Heart right ventricle (tissue), 16 donors: ENCODE results near the gene BFAR. TPM values are rescaled to one million over a fixed set of nuclear protein-coding genes. Genes with fewer than 3 reads are reported as not detected.

Experiments
- ATAC-seq, 8 donors: fragments of 200-7000 bp; cut with Tn5 transposase; one replicate each; pipeline ENCODE4 v1.9.1; 2020; ENCODE audit warnings: mild to moderate bottlenecking in 8 of 8, moderate library complexity in 8 of 8, moderate number of reproducible peaks in 1 of 8
- DNase-seq, 2 donors: peaks; one replicate each; pipeline ENCODE4 v3.0.0-alpha.2; 2020
- H3K27ac ChIP-seq, 10 donors: fragments of 200-600 bp; sonication (generic) in 2 of 10; one replicate each; pipeline versions ENCODE4 v1.5.0 to v1.8.0; 2020 to 2022; ENCODE audit warnings: mild to moderate bottlenecking in 3 of 10
- H3K27me3 ChIP-seq, 7 donors: fragments of 200-600 bp; one replicate each; pipeline ENCODE4 v1.8.0; 2021 to 2022; ENCODE audit warnings: mild to moderate bottlenecking in 2 of 7
- H3K36me3 ChIP-seq, 9 donors: fragments of 200-600 bp; sonication (generic) in 1 of 9; one replicate each; pipeline versions ENCODE4 v1.5.0 to v1.8.0; 2020 to 2022; ENCODE audit warnings: mild to moderate bottlenecking in 2 of 9
- H3K4me1 ChIP-seq, 9 donors: fragments of 200-600 bp; sonication (generic) in 1 of 9; one replicate each; pipeline versions ENCODE4 v1.5.0 to v1.8.0; 2020 to 2022; ENCODE audit warnings: mild to moderate bottlenecking in 4 of 9
- H3K4me3 ChIP-seq, 10 donors: fragments of 200-600 bp; sonication (generic) in 2 of 10; one replicate each; pipeline versions ENCODE4 v1.5.0 to v1.8.0; 2020 to 2022; ENCODE audit warnings: mild to moderate bottlenecking in 7 of 10, moderate library complexity in 2 of 10
- H3K9me3 ChIP-seq, 11 donors: fragments of 200-600 bp in 10 of 11; sonication (generic) in 2 of 11; one replicate each; pipeline versions ENCODE4 v1.5.0 to v1.8.0; 2013 to 2022; ENCODE audit warnings: mild to moderate bottlenecking in 2 of 11, control low read depth in 1 of 11, moderate library complexity in 1 of 11
- WGBS, 2 donors: extraction: QIAGEN DNeasy Blood & Tissue Kit; methylation state at CpG; one replicate each; pipeline ENCODE4 v1.1.7; 2013; ENCODE audit warnings: inconsistent platforms in 1 of 2; 5-methylcytosine and 5-hydroxymethylcytosine counted together
- intact Hi-C, 10 donors: fragments of 100-400 bp; cut with DNase I; formaldehyde crosslinking; loops; one replicate each; pipeline versions ENCODE4 v1.11.1 to v1.14.2; 2022
- polyA plus RNA-seq, 2 donors: library from polyadenylated mRNA; stranded (reverse); fragments of 200-250 nt; gene quantifications; one replicate each; pipeline ENCODE4 v1.2.3, GENCODE V29; 2013
- total RNA-seq, 10 donors: library from RNA; stranded (reverse); fragmentation: NEBNext Ultra II Directional in 3 of 10; extraction: Animal tissue kit (Norgen Biotek cat#: 25700) in 3 of 10; gene quantifications; one replicate each; pipeline versions ENCODE4 v1.2.1 to v1.2.4, GENCODE V29; 2021 to 2023
- TF ChIP-seq, protein P1 (sequence below), 9 donors: fragments of 200-600 bp; sonication (generic) in 2 of 9; IDR thresholded peaks; one replicate each; pipeline versions ENCODE4 v1.5.0 to v1.8.0; 2021 to 2022; ENCODE audit warnings: antibody characterized with exemption in 9 of 9, mild to moderate bottlenecking in 5 of 9, moderate library complexity in 1 of 9
- donor health status: Arrhythmogenic right ventricular cardiomyopathy.
- donor health status: ischemic (EF 13 %, LVEDD 7.1; RV severe dilation, severe dysfunction).
- donor health status: healthy with polysubstance abuse.
- donor health status: DM: no; HTN: yes; CAD: no.
- donor health status: DM: no; HTN: no; CAD: no.
- donor health status: ischemic (EF 25% LVEDD 6.9; RV normal size, moderate dysfunction).
- donor health status: ischemic (EF 25% LVEDD 5.7; RV mildly dilated, moderate dysfunction).
- donor health status: healthy.
- donor health status: DM: yes; HTN: yes; CAD: no.
- donor health status: Ischemic cardiomyopathy.
- donor health status: ischemic (EF 35%, LVEDD 5.7; RV mildly dilated, moderate dysfunction).
- donor health status: nonischemic (EF 11% LVEDD 7.7; RV severe dilation, severe dysfunction).
- donor health status: DM: yes; HTN: yes; CAD: no.
- donor health status: PGD.
- donor health status: ischemic (EF 29% LVEDD 5.4; RV normal size, mild dysfunction).
- donor health status: nonischemic (EF 23%, LVEDD 6.1; RV moderate dilation, normal function).

Gene BFAR
- total and polyA plus RNA-seq, 12 donors = 21.7 to 42.5 (median 34.9) TPM

DNA sequence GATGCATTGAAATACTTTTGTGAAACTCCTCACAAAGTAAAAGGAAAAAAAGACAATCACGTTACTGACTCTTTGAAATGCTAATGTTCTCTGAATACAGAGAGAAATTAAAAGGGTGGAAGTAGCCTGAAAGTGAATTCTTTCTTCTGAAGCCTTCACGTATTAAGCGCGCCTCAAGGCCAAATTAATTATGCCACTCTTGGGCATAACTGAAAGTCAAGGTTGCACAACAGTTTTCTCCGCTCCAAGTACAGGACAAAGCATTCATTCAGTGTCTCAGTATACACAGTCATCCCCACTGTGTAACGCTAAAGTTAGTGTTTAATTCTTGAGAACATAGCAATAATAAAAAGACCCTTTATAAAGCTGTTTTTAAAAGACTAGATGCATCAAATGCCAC lies 24.1 kb upstream of the BFAR start:
- intact Hi-C loops = no loop called here
- H3K27me3 ChIP-seq = no peaks in the 10 kb centered on the region
- no peaks in the 10 kb centered on the region for H3K9me3 ChIP-seq
- H3K27ac ChIP-seq = no peak overlapping the region
- no peak for DNase-seq
- no peak for ATAC-seq
- no peaks in the 10 kb centered on the region for H3K4me1 ChIP-seq
- WGBS, 2 donors = 90 to 95% methylated on average over 6 of the region's 6 CpGs
- peaks cover 0 to 100% (median 74%) of the 10 kb centered on the region in 9 donors for H3K36me3 ChIP-seq
- TF ChIP-seq, protein P1, sequence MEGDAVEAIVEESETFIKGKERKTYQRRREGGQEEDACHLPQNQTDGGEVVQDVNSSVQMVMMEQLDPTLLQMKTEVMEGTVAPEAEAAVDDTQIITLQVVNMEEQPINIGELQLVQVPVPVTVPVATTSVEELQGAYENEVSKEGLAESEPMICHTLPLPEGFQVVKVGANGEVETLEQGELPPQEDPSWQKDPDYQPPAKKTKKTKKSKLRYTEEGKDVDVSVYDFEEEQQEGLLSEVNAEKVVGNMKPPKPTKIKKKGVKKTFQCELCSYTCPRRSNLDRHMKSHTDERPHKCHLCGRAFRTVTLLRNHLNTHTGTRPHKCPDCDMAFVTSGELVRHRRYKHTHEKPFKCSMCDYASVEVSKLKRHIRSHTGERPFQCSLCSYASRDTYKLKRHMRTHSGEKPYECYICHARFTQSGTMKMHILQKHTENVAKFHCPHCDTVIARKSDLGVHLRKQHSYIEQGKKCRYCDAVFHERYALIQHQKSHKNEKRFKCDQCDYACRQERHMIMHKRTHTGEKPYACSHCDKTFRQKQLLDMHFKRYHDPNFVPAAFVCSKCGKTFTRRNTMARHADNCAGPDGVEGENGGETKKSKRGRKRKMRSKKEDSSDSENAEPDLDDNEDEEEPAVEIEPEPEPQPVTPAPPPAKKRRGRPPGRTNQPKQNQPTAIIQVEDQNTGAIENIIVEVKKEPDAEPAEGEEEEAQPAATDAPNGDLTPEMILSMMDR (IDR thresholded peaks at IDR 0.05) = no peak
- no peak overlapping the region for H3K4me3 ChIP-seq

DNA sequence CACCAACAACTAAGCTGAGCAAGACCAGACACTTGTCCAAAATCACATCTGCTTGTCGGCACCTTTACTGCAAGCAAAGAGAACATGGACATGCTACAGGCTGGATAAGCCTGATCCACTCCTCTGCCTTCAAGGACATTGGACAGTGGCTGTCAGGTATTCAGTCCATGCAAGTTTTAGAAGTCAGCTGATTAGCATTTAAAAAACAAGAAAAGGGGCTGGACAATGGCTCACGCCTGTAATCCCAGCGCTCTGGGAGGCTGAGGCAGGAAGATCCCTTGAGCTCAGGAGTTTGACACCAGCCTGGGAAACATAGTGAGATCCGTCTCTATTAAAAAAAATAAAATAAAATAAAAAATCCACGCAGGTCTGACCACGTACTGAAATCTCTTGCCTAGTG lies 23.0 kb upstream of the BFAR start:
- Histone ChIP-seq H3K4me1 (no peaks in the 10 kb centered on the region), H3K9me3 (no peaks in the 10 kb centered on the region), H3K4me3 (no peak overlapping the region), H3K27me3 (no peaks in the 10 kb centered on the region), H3K27ac (no peak overlapping the region), H3K36me3 (peaks cover 0 to 100% (median 74%) of the 10 kb centered on the region in 9 donors)
- DNase-seq (no peak), ATAC-seq (no peak)
- WGBS, 2 donors = 93 to 96% methylated on average over 6 of the region's 6 CpGs
- intact Hi-C loops = loop anchor here in 2 of 10 donors (10.0 kb wide), 2 partner anchors 55 to 345 kb away; no protein-coding TSS in a partner anchor
- TF ChIP-seq, protein P1 (IDR thresholded peaks at IDR 0.05) = no peak

DNA sequence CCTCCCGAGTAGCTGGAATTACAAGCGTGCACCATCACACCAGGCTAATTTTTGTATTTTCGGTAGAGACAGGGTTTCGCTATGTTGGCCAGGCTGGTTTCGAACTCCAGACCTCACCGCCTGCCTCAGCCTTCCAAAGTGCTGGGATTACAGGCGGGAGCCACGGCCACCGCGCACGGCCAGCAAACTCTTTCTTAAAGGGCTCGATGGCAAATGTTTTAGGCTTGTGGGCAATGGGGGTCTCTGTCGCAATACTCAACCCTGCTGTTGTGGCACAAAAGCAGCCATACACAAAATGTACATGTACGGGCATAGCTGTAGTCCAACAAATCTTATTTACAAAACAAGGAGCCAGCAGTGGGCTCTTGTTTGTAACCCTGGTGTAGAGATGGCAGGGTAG lies 21.1 kb upstream of the BFAR start:
- ATAC-seq = no peak
- H3K4me1 ChIP-seq = no peaks in the 10 kb centered on the region
- H3K27me3 ChIP-seq = no peaks in the 10 kb centered on the region
- no peak overlapping the region for H3K4me3 ChIP-seq
- intact Hi-C loops = loop anchor here in 2 of 10 donors (10.0 kb wide), 2 partner anchors 57 to 347 kb away; no protein-coding TSS in a partner anchor
- TF ChIP-seq, protein P1 (IDR thresholded peaks at IDR 0.05) = no peak
- 97 to 98% methylated on average over 14 of the region's 14 CpGs for WGBS, 2 donors
- peaks cover 0 to 100% (median 66%) of the 10 kb centered on the region in 9 donors for H3K36me3 ChIP-seq
- no peaks in the 10 kb centered on the region for H3K9me3 ChIP-seq
- H3K27ac ChIP-seq = no peak overlapping the region
- no peak for DNase-seq

DNA sequence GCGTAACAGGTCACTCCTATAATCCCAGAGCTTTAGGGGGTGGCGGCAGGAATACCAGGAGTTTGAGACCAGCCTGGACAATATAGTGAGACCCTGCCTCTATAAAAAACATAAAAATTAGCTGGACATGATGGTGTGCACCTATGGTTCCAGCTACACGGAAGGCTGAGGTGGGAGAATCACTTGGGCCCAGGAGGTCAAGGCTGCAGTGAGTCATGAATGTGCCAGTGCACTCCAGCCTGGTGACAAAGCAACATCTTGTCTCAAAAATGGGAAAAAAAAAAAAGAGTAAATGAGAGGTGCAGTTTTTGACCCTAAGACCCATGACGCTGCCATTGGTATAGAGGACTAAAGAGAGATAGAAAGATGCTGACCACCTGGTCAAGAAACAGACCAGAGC lies 18.8 kb upstream of the BFAR start:
- Histone ChIP-seq H3K9me3 (no peaks in the 10 kb centered on the region), H3K4me3 (no peak overlapping the region), H3K27me3 (no peaks in the 10 kb centered on the region), H3K36me3 (peaks cover 0 to 100% (median 60%) of the 10 kb centered on the region in 9 donors), H3K27ac (no peak overlapping the region), H3K4me1 (no peaks in the 10 kb centered on the region)
- 94 to 97% methylated on average over 4 of the region's 4 CpGs for WGBS, 2 donors
- no peak for ATAC-seq
- TF ChIP-seq, protein P1 (IDR thresholded peaks at IDR 0.05) = no peak
- intact Hi-C loops = loop anchor here in 2 of 10 donors (10.0 kb wide), 2 partner anchors 59 to 349 kb away; no protein-coding TSS in a partner anchor
- DNase-seq = no peak
